Activated CD4-positive, alpha-beta T cell treated with anti-CD3 and anti-CD28 coated beads, Interleukin-2, Interleukin-4, amounts not matched to agents 100 ng/mL and 50 ng/mL, durations not matched to agents 16 hours and 8 hours (primary cell): ENCODE results near the gene TDRKH.
"Not testable (repeated sequence)": the region's sequence is repeated elsewhere in the genome, so short reads cannot be mapped to it uniquely, and the experiment has no call there.

Source experiments
- DNase-seq: peaks from one replicate; pipeline ENCODE4 v3.0.0-alpha.2; 2020; ENCODE audit warnings: low spot score

The TDRKH gene

DNA sequence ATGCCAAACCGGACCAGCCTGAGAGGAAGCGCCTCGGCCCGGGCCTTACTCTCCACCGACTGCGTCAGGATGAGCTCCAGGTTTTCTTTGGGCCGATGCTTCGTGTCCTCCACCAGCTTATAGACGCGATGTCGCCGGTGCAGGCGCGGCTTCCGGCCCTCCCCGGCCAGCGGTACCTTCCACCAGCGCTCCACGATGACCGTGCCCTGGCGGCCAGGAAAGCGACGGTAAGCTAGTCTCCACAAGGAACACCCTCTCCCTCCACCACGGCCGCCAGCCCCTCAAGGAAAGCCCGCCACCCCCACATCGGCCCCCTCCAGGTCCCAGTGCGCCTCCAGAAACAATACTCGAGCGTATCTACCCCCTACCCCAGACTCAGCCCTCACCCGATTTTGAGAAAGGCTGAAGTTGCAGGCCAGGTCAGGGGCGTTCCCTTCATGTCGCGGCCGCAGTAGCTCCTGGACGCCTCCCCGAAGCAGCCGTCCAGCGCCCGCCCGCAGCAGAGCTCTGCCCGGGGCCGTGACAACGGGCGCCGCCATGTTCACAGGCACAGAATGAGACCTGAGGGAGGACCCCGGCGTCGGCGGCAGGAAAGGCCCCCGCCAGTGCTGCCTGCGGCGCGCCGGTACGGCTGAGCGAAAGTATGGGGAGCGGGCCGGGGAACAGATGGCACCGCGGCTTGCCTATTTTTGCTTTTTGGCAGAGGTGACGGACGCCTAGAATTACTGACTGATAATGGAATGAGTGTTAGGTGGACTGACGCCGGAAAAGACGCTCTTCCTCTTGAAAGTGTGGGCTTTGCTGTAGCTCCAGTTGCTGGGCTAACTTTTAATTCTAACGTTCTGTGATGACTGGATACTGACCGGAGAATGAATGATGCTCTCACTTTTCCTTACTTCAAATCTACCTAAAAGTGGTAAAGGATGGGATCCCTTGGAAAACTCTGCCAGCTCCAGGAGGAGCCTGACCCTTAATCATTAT, 27.1 kb downstream of the TDRKH start, which contains the start of gene MRPL9:
Gene MRPL9, minus strand, starts transcription at position 556 of the 981 bp plus-strand sequence. Its CDS starts 17 bp downstream, at position 539.
- peak; percentile 91 for DNase-seq

DNA sequence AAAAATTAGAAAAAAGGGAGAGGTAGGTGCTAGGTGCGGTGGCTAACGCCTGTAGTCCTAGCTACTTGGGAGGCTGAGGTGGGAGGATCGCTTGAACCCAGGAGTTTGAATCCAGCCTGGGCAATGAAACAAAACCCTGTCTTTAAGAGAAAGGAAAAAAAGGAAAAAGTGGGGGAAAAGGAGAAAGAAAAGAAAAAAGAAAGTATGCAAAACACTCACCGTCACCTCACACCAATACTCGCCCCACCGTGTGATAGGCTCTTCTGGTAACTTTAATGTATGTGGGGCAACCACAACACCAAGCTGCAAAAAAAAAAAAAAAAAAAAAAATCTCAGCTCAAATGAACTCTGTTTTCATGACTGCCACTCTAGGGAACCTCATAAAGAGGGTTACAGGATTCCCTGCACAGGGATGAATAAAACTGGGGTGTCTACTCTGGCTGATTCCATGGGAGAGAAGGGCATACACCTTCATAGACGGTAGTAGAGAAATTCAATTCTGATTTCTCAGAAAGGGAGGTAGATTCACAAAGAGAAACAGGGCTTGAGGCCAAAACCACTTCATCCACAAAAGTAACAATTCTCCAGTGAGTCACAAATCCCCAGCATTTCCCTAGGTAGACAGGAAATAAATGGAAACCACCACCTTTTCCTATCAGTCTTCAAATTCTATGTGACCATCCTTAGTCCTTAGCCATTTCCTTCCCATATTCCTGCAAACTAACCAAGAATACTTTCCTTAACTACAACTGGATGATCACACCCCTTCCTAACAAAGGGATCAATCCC, 29.5 kb downstream of the TDRKH start:
- no peak for DNase-seq

DNA sequence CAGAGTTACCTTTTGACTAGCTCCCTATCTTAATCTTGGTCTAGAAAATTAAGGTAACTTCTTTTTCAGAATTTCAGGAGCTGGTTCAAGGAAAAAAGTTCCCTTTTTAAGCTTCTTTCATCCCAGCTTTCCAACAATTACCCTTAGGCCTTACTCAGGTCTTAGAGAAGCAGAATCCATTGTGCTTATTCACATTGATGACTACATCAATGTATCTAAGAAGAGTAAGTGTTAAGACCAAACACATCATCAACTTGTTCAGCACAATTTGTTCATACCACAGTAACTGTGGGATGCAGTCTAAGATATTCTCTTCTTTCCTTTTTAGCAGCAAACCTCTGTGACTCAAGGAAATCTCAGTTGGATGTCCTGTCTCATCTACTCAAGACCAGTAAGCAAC, 31.1 kb downstream of the TDRKH start:
- DNase-seq = no peak

DNA sequence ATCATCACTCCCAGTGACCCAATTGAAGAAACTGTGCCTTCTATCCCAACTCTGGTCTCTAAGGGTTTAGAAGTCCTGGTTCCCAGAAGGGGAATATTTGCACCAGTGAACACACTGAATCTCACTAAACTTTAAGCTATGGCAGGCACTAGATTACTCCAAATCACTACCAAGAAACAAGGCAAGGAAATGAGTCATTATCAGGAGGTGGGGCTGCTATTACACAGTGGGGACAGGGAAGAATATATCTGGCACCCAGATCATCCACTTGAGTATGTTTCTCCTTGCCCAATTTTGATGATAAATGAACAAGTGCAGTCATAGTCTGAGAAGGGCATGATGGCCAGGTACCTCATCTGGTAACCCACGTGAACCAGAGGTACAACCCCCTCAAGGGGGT, 34.0 kb downstream of the TDRKH start:
- peak; percentile 33 for DNase-seq

DNA sequence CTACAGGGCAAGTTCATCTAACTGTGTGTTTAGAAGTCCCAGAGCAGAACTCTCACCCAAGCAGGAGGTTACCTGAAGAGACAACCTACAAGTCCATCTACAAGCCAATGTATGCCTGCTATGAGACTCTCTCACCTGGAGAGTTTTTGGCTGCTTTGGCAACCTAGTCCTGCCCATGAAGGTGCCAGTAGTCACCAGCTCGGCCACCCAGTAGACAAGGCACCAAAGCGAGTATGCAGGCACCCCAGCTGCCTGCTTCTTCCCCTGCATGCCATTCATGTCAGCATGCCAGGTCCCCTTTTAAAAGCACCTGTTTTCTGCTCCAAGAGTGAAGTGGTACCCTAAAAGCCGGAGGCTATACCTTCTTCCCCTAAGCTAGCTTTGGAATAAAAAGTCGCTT, 48.8 kb downstream of the TDRKH start:
- no peak for DNase-seq

DNA sequence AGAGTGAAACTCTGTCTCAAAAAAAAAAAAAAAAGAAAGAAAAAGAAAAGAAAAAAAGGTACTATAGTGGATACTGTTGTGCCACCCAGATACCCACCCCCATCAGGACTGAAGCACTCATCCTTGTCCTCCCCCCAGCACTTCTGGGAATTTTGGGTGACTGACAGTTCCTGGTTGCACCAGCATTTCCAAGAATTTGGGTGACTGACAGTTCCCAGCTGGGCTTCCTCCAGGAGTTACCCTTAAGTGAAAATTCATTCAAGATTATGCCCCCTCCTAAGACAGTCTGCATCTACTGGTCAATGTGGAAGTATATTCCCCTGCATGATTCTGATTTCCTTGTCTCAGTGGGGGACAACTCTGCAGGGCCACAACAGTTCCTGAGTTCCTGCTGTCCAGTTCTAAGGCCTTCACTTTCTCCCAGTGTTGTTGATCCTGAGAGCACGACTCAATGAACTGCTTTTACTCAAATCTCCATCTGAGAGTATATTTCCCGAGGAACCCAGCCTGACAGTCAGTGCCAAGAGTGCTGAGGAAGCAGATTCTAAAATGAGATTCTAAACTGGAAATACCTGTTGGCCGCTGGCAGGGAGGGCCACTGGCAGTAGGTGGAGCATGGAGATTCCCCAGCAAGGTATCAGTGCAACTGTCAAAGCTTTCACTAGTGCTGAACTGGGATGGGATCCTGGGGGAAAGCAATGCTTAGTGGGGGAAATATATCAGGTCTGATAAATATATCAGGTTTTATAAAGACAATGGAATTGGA, 50.5 kb downstream of the TDRKH start:
- no peak for DNase-seq

DNA sequence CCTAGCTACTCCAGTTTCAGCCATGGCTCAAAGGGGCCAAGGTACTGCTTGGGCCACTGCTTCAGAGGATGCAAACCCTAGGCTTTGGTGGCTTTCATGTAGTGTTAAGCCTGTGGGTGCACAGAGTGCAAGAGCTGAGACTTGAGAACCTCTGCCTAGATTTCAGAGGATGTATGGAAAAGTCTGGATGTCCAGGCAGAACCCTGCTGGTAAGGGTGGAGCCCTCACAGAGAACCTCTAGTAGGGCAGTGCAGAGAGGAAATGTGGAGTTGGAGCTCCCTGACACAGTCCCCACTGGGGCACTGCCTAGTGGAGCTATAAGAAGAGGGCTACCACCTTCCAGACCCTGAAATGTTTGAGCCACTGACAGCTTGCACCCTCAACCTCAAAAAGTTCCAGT, 52.8 kb downstream of the TDRKH start:
- DNase-seq = no peak

DNA sequence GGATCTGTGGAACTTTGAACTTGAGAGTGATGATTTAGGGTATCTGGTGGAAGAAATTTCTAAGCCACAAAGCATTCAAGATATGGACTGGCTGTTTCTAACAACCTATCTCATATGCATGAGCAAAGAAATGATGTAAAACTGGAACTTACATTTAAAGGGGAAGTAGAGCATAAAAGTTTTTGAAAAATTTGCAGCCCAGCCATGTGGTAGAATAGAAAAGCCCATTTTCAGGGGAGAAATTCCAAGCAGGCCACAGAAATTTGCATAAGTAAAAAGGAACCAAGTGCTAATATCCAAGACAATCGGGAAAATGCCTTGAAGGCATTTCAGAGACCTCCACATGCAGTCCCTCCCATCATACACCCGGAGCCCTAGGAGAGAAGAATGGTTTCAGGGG, 53.3 kb downstream of the TDRKH start:
- no peak for DNase-seq

DNA sequence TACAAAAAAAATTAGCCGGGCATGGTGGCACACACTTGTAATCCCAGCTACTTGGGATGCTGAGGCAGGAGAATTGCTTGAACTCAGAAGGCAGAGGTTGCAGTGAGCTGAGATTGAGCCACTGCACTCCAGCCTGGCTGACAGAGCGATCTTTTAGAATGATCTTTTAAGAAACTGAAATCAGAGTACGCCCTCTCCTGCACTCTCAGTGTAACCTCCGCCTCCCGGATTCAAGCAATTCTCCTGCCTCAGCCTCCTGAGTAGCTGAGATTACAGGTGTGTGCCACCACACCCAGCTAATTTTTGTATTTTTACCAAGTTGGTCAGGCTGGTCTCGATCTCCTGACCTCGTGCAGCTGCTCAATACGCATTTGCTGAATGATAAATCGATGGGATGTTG, 56.3 kb downstream of the TDRKH start:
- DNase-seq = not testable (repeated sequence)

DNA sequence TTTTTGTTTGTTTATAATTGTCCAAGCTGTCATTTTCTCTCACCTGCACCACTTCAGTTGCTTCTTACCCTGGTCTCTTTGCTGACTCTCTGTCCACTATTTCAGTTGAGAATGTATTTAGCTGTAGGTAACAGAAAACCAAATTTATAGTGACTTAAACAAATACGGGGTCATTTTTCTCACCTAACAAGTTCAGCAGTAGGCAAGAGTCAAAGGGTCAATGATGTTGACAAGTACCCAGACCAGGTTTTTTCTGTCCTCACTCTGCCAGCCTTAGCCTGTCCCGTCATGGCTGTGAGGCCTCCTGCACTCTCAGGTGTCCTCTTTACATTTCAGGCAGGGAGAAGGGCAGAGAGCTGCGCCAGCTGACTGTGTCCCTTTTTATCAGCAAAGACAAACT, 57.2 kb downstream of the TDRKH start:
- DNase-seq = no peak

DNA sequence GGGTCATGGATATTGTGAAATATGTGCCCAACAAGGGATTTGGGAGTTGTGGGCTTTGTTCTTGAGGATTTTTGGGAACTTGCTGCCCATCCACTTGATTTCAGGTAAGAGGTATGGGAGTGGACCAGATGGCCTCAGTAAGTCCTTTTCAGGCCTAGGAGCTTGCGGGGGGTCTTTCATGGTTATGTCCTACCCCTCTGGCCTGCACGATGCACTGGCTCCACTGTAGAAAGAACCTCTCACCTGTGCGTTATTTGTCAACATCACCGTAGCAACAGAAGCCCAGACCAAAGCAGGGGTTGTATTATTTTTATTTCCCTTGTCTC, 60.4 kb downstream of the TDRKH start:
- DNase-seq = no peak

DNA sequence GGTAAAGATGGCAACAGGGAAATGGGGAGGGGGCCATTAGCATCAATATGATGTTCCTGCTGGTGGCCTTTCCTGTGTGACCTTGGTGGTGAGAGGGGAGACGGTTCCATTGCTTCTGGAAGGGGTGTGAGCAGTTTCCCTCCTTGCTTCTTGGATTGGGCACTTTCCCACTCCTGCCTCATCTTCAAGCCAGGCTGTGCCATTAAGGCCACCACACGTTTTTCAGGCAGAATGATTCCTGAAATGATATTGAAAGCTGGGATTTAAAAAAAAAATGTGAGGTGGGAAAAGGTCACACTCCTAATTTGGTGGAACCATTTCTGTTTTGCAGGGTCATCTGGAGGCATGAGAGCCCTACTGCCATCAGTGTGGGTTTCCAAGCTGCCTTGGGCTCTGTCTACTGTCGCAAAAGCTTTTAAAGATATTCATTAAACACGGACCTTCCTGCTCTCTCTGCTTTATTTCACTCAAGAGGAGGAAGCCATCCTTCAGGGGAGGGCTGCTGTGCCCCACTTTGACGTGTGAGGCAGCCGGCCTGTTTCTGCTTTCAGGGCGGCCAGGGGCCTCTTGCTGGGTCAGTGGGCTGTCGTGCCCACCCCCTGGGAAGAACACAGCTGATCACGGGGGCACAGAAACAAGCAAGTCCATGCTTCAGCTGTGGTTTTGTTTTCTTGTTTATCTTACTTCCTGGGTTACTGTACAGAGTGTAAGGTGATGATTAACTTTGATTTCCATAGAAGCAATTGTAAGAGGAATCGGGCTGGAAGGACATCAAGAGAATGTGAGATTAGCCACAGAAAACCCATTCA, 60.9 kb downstream of the TDRKH start:
- DNase-seq = no peak

DNA sequence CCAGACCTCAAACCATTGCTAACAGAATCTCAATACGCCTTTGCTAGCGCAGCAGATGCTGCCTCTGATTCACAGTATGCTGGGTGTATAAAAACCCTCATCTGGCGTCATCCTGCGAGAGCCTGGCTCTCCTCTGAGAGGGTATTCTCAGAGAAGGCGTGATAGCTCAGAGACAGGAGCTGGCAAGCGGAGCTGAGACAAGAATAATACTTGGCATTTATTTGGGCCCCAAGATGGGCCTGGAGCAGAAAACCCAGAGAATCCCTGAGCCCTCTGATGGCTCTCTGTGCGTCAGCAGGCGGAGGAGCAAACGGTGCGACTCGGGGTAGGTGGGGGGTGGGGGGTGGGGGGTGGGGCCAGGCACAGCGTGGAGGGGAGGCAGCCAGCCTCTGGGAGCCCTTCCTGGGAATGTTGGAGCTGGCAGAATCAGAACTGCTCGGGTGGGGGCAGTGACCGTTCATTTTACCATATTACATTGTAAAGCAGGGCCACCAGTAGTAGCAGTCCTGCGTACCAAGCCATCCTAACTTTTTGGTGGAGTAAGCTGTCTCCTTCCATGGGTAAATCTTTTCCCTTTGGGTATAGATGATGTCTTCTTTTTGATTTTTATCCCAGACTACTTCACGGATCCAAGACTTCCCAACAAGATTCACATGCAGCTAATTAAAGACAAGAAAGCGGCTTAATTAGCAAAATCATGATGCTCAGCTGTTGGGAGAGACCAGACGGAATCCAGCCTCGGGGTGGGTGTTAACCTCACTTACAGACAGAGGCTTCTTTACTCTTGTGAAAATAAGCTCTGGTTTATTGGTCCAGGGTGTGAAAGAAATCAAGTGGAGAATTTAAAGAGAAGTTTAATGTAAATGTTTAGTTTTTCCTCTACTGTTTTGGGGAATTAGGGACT, 61.9 kb downstream of the TDRKH start:
- DNase-seq = no peak

DNA sequence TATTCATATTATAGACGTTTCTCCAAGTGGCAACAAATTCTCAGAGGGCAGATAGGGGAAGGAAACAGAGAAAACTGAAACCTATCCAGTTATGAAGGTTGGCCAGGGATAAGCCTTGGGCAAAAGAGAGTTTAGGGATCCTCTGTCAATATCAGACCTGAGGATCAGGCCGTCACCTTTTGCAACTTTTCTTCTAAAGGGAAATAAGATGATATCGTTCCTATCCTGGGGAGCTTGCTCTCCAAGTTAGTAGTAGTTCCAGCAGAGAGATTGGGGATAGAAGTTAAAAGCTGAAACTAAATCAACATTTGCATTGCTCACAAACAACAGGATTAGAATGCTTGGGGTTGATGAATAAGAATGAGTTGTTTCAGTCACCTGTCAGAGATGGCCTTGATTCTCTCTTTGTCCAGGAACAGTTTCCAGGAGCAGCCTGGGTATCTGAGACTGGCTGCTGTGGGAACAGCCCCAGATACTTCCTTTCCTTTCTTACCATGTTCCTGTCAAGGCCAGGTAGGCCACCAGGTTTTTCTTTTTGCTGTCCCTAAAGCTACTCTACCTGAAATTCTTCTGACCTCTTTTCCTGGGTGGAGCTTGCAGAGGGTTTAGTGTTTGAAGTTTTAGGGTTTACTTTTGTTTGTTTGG, 66.5 kb downstream of the TDRKH start:
- DNase-seq = no peak
